Stromal cell of bone marrow (primary cell): ENCODE data around the gene SLAIN2.
"Not testable (repeated sequence)": the region's sequence is repeated elsewhere in the genome, so short reads cannot be mapped to it uniquely, and the experiment has no call there.

ENCODE experiments used
- DNase-seq: peaks from one replicate; pipeline ENCODE4 v3.0.0-alpha.2; 2012; ENCODE audit warnings: low read depth

The SLAIN2 gene

GRCh38 chr4:48340965-48341775, at the start of gene SLAIN2:
SLAIN2 (plus strand) TSS chr4:48341529; CDS start chr4:48341740, 211 bp downstream.
- peak; percentile 95 for DNase-seq

DNA sequence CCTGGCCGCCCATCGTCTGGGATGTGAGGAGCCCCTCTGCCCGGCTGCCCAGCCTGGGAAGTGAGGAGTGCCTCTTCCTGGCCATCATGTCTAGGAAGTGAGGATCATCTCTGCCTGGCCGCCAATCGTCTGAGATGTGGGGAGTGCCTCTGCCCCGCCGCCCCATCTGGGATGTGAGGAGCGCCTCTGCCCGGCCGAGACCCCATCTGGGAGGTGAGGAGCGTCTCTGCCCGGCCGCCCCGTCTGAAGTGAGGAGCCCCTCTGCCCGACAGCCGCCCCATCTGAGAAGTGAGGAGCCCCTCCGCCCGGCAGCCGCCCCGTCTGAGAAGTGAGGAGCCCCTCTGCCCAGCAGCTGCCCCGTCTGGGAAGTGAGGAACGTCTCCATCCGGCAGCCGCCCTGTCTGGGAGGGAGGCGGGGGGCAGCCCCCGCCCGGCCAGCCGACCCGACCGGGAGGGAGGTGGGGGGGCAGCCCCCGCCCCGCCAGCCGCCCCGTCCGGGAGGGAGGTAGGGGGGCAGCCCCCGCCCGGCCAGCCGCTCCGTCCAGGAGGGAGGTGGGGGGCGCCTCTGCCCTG, 49.0 kb upstream of the SLAIN2 start:
- DNase-seq = not testable (repeated sequence)

GRCh38 chr4:48295116-48295515, 46.2 kb upstream of the SLAIN2 start:
- no peak for DNase-seq

- DNase-seq = no peak
Measured at GRCh38 chr4:48296365-48296764, 45.0 kb upstream of the SLAIN2 start.

DNA sequence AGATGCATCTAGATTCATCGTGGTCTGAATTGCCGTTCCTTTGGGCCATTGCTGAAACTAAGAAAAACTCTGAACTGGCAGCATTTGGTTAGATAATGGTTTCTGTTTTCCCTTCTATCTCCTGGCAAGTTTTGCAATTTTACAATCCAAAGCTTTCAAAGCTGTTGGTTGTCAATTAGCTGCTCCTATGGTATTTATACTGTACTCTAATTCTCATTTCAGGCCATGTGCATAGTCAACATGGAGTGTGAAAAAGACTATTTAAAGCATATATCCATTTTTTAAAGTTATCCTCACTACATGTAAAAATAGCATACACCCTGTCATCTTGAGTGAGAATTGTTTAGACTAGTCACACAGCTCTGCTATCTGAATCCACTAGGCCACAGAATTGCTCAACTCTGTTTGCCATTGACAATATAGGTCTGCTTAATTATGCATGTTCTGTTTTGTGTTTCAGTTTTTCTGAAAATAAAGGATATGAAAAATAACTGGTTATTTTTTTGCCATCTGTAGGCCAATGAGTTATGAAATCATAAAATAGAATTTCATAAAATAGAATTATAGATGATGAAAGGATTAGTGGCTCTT, 44.0 kb upstream of the SLAIN2 start:
- DNase-seq = no peak

- DNase-seq = no peak
Measured at GRCh38 chr4:48299560-48299959, 41.8 kb upstream of the SLAIN2 start.

- no peak for DNase-seq
Measured at GRCh38 chr4:48300004-48300403, 41.3 kb upstream of the SLAIN2 start.

GRCh38 chr4:48305508-48305907, 35.8 kb upstream of the SLAIN2 start:
- DNase-seq = no peak

- DNase-seq = no peak
Measured at GRCh38 chr4:48307528-48307927, 33.8 kb upstream of the SLAIN2 start.

DNA sequence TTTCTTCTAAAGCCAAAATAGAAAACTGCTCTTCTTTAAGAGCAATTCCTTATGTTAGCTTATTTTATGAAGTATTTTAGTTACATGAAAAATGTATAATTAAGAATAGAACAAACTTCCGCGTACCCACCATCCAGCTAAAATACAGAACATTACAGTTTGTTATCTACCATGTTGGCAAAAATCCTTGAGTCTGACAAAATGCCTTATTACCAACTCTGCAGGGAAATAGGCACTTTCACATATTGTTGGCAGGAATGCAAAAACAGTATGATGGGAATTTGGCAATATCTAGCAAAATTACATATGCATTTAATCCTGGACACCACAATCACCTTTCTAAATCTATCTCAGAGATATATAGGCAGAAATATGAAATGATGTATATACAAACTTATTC, 32.4 kb upstream of the SLAIN2 start:
- DNase-seq = no peak

- DNase-seq = no peak
Measured at GRCh38 chr4:48311896-48312295, 29.4 kb upstream of the SLAIN2 start.

GRCh38 chr4:48314746-48315145, 26.6 kb upstream of the SLAIN2 start:
- not testable (repeated sequence) for DNase-seq

GRCh38 chr4:48315728-48316630, 25.4 kb upstream of the SLAIN2 start:
- peak; percentile 57 for DNase-seq

- DNase-seq = no peak
Measured at GRCh38 chr4:48321312-48321711, 20.0 kb upstream of the SLAIN2 start.

- no peak for DNase-seq
Measured at GRCh38 chr4:48322063-48322462, 19.3 kb upstream of the SLAIN2 start.

DNA sequence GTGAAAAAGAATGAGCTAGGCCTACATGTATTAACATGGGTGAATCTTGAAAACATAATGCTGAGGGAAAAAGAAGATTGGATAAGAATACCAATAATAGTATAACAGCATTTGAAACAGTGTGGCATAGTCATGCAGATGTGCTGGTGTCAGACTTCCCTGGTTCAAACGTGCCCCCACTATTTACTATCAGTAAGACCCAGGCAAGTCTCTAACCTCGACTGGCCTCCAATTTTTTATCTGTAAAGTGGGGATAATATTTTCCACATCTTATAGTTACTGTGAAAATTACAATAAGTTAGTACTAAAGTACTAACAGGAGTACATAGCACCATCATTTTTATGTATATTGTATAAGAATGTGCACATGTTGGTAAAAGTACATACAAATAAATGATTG, 17.0 kb upstream of the SLAIN2 start:
- no peak for DNase-seq

- DNase-seq = no peak
Measured at GRCh38 chr4:48329193-48329592, 12.1 kb upstream of the SLAIN2 start.

- peak; percentile 83 for DNase-seq
Measured at GRCh38 chr4:48329976-48330375, 11.4 kb upstream of the SLAIN2 start.

GRCh38 chr4:48331577-48332330, 9.6 kb upstream of the SLAIN2 start:
- DNase-seq = peak; percentile 44

GRCh38 chr4:48332661-48333060, 8.7 kb upstream of the SLAIN2 start:
- DNase-seq = no peak

DNA sequence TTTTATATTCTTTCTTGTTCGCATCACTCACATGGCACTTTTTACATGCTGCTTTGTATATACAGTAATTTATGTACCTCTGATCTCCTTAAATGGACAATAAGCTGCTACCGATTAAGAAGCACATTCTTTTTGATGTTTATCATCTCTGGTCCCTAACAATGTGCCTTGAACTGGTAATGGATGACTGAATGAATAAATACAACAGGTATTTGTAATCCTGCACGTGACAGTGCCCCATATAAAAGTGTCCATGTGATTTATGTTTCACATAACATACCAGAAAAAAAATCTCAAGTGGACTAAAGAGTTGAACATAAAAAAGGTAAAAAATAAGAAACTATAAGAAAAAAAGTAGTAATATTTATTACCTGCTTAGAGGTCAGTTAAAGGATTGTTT, 7.7 kb upstream of the SLAIN2 start:
- DNase-seq = no peak

GRCh38 chr4:48334236-48334635, 7.1 kb upstream of the SLAIN2 start:
- no peak for DNase-seq
